Measurements from ENCODE around the gene NPHP4. TPM values are rescaled to one million over a fixed set of nuclear protein-coding genes. Genes with fewer than 3 reads are reported as not detected.

NPHP4 gene
- total RNA-seq, 1 donor from 2014 or later: 3.2 TPM

GRCh38 chr1:5859766-5860165, 132.5 kb downstream of the NPHP4 start:
- no peak for TF ChIP-seq CTCF (IDR thresholded peaks at IDR 0.05; ENCODE audit: insufficient read depth, low read length, severe bottlenecking)
- DNase-seq (ENCODE audit: low read depth) (no peak), FAIRE-seq (no peak)
- Histone ChIP-seq H3K27me3 (ENCODE audit: control insufficient read depth, insufficient read depth, low read length) (no peaks in the 10 kb centered on the region), H3K4me3 (ENCODE audit: low read depth, low read length) (no peak overlapping the region), H3K36me3 (ENCODE audit: control insufficient read depth, insufficient read depth, low read length) (peaks cover 2% of the 10 kb centered on the region)

GRCh38 chr1:5858844-5859407, 133.3 kb downstream of the NPHP4 start:
- no peak overlapping the region for H3K4me3 ChIP-seq (ENCODE audit: low read depth, low read length)
- FAIRE-seq (no peak), DNase-seq (ENCODE audit: low read depth) (no peak)
- TF ChIP-seq CTCF (IDR thresholded peaks at IDR 0.05; ENCODE audit: insufficient read depth, low read length, severe bottlenecking): no peak
- H3K36me3 ChIP-seq (ENCODE audit: control insufficient read depth, insufficient read depth, low read length): peaks cover 2% of the 10 kb centered on the region
- no peaks in the 10 kb centered on the region for H3K27me3 ChIP-seq (ENCODE audit: control insufficient read depth, insufficient read depth, low read length)

GRCh38 chr1:5858246-5858645, 134.0 kb downstream of the NPHP4 start:
- no peak for TF ChIP-seq CTCF (IDR thresholded peaks at IDR 0.05; ENCODE audit: insufficient read depth, low read length, severe bottlenecking)
- DNase-seq (ENCODE audit: low read depth): no peak
- H3K4me3 ChIP-seq (ENCODE audit: low read depth, low read length): no peak overlapping the region
- H3K27me3 ChIP-seq (ENCODE audit: control insufficient read depth, insufficient read depth, low read length): no peaks in the 10 kb centered on the region
- peaks cover 2% of the 10 kb centered on the region for H3K36me3 ChIP-seq (ENCODE audit: control insufficient read depth, insufficient read depth, low read length)
- no peak for FAIRE-seq

- DNase-seq (ENCODE audit: low read depth) (no peak), FAIRE-seq (no peak)
- Histone ChIP-seq H3K27me3 (ENCODE audit: control insufficient read depth, insufficient read depth, low read length) (no peaks in the 10 kb centered on the region), H3K36me3 (ENCODE audit: control insufficient read depth, insufficient read depth, low read length) (no peaks in the 10 kb centered on the region), H3K4me3 (ENCODE audit: low read depth, low read length) (no peak overlapping the region)
- TF ChIP-seq CTCF (IDR thresholded peaks at IDR 0.05; ENCODE audit: insufficient read depth, low read length, severe bottlenecking): no peak
Measured at GRCh38 chr1:5857508-5858090, 134.6 kb downstream of the NPHP4 start.

GRCh38 chr1:5857011-5857410, 135.2 kb downstream of the NPHP4 start:
- no peaks in the 10 kb centered on the region for H3K36me3 ChIP-seq (ENCODE audit: control insufficient read depth, insufficient read depth, low read length)
- H3K4me3 ChIP-seq (ENCODE audit: low read depth, low read length): no peak overlapping the region
- no peaks in the 10 kb centered on the region for H3K27me3 ChIP-seq (ENCODE audit: control insufficient read depth, insufficient read depth, low read length)
- FAIRE-seq: no peak
- no peak for DNase-seq (ENCODE audit: low read depth)
- TF ChIP-seq CTCF (IDR thresholded peaks at IDR 0.05; ENCODE audit: insufficient read depth, low read length, severe bottlenecking): no peak
